Bronchial epithelial cell (primary cell): ENCODE measurements around the gene XPO5. TPM values are rescaled to one million over a fixed set of nuclear protein-coding genes. Genes with fewer than 3 reads are reported as not detected.

ENCODE experiments used
- DNase-seq: peaks from one replicate; pipeline ENCODE4 v3.0.0-alpha.2; 2010; ENCODE audit warnings: low read depth
- FAIRE-seq: peaks from 2 replicates; lab custom pipeline; 2011; peaks lifted over from hg19 to GRCh38; lab: Jason Lieb, UNC
- H3K27me3 ChIP-seq: 2 replicates; pipeline ENCODE4 v1.5.1; 2011; ENCODE audit warnings: low read length; ENCODE audit not compliant: control insufficient read depth, insufficient read depth
- H3K36me3 ChIP-seq: 2 replicates; pipeline ENCODE4 v1.5.1; 2011; ENCODE audit warnings: low read length; ENCODE audit not compliant: control insufficient read depth, insufficient read depth
- H3K4me3 ChIP-seq: 2 replicates; pipeline ENCODE4 v1.5.1; 2011; ENCODE audit warnings: mild to moderate bottlenecking, low read depth, low read length, control low read depth
- total RNA-seq: library from RNA; depleted of rRNA; stranded (reverse); fragments of >200 nt; gene quantifications from 2 replicates; pipeline ENCODE4 v1.2.1, GENCODE V29; 2014
- TF ChIP-seq, protein P1 (sequence below): IDR thresholded peaks from 2 replicates; pipeline ENCODE4 v1.5.1; 2011; ENCODE audit warnings: mild to moderate bottlenecking, moderate library complexity, low read length, control low read depth, inconsistent platforms; ENCODE audit not compliant: insufficient read depth, severe bottlenecking

The XPO5 gene
- total RNA-seq, 1 donor from 2014 or later = 35.8 TPM

GRCh38 chr6:43621836-43622180, 46.0 kb upstream of the XPO5 start:
- DNase-seq = no peak
- TF ChIP-seq, protein P1, sequence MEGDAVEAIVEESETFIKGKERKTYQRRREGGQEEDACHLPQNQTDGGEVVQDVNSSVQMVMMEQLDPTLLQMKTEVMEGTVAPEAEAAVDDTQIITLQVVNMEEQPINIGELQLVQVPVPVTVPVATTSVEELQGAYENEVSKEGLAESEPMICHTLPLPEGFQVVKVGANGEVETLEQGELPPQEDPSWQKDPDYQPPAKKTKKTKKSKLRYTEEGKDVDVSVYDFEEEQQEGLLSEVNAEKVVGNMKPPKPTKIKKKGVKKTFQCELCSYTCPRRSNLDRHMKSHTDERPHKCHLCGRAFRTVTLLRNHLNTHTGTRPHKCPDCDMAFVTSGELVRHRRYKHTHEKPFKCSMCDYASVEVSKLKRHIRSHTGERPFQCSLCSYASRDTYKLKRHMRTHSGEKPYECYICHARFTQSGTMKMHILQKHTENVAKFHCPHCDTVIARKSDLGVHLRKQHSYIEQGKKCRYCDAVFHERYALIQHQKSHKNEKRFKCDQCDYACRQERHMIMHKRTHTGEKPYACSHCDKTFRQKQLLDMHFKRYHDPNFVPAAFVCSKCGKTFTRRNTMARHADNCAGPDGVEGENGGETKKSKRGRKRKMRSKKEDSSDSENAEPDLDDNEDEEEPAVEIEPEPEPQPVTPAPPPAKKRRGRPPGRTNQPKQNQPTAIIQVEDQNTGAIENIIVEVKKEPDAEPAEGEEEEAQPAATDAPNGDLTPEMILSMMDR = no peak
- Histone ChIP-seq H3K36me3 (peaks cover 48% of the 10 kb centered on the region), H3K27me3 (no peaks in the 10 kb centered on the region), H3K4me3 (no peak overlapping the region)
- FAIRE-seq = no peak

- peaks cover 47% of the 10 kb centered on the region for H3K36me3 ChIP-seq
- FAIRE-seq (no peak), DNase-seq (no peak)
- no peaks in the 10 kb centered on the region for H3K27me3 ChIP-seq
- TF ChIP-seq, protein P1 = no peak
- no peak overlapping the region for H3K4me3 ChIP-seq
These were observed 45.4 kb upstream of the XPO5 start for GRCh38 chr6:43621078-43621835.

DNA sequence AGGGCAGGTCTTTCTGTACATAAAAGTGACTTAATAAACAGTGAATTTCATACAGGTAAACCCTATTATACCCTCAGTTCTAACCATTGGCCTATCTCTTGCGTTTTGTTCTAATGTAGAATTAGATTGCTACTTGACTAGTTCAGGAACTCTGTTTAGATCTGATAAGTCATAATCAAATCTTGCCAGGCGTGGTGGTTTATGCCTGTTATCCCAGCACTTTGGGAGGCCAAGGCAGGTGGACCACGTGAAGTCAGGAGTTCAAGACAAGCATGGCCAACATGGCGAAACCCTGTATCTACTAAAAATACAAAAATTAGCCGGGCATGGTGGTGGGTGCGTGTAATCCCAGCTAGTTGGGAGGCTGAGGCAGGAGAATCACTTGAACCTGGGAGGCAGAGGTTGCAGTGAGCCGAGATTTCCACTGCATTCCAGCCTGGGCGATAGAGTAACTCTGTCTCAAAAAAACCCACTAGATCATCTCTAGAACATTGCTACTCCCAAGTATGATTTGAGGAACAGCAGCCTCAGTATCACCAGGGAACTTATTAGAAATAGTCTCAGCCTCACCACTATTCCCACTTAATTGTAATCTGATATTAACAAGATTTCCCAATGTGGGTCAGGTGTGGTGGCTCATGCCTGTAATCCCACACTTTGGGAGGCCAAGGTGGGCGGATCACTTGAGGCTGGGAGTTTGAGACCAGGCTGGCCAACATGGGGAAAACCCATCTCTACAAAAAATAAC, 41.1 kb upstream of the XPO5 start:
- DNase-seq (no peak), FAIRE-seq (no peak)
- TF ChIP-seq, protein P1 = no peak
- Histone ChIP-seq H3K27me3 (no peaks in the 10 kb centered on the region), H3K4me3 (no peak overlapping the region), H3K36me3 (peaks cover 15% of the 10 kb centered on the region)

- Histone ChIP-seq H3K36me3 (peaks cover 10% of the 10 kb centered on the region), H3K27me3 (no peaks in the 10 kb centered on the region), H3K4me3 (no peak overlapping the region)
- FAIRE-seq = no peak
- TF ChIP-seq, protein P1 = no peak
- DNase-seq = no peak
These were observed 38.5 kb upstream of the XPO5 start for GRCh38 chr6:43614396-43614730.

GRCh38 chr6:43613721-43614395, 38.0 kb upstream of the XPO5 start:
- H3K36me3 ChIP-seq = peaks cover 10% of the 10 kb centered on the region
- TF ChIP-seq, protein P1 = no peak

More at GRCh38 chr6:43613721-43614395, 38.0 kb upstream of the XPO5 start:
- FAIRE-seq (no peak), DNase-seq (no peak)
- Histone ChIP-seq H3K4me3 (no peak overlapping the region), H3K27me3 (no peaks in the 10 kb centered on the region)
